SK-N-SH (cell line): ENCODE results near the gene TEKT2.

Source experiments
- CHD2 ChIP-seq: fragments of 150-350 bp; IDR thresholded peaks from 2 replicates; pipeline ENCODE4 v1.6.1; 2018; ENCODE audit warnings: low read length; ENCODE audit not compliant: partially characterized antibody
- EP300 ChIP-seq, 2 experiments: IDR thresholded peaks; 2 replicates each; pipeline versions ENCODE4 v1.4.0 to v1.6.1; 2012; ENCODE audit warnings: borderline replicate concordance in 1 of 2, low read depth in 1 of 2, low read length in 1 of 2
- FOXJ3 ChIP-seq: sonication (generic); formaldehyde crosslinking; IDR thresholded peaks from 2 replicates; pipeline ENCODE4 v1.5.1; 2020; ENCODE audit warnings: mild to moderate bottlenecking, missing genetic modification reagents
- FOXM1 ChIP-seq: IDR thresholded peaks from 2 replicates; pipeline ENCODE4 v1.4.0; 2012; ENCODE audit warnings: low read depth, mild to moderate bottlenecking
- NFIC ChIP-seq: IDR thresholded peaks from 2 replicates; pipeline ENCODE4 v1.4.0; 2012; ENCODE audit warnings: borderline replicate concordance
- NRF1 ChIP-seq: IDR thresholded peaks from 2 replicates; pipeline ENCODE4 v1.6.1; 2012; ENCODE audit warnings: low read depth, mild to moderate bottlenecking, low read length
- POLR2AphosphoS5 ChIP-seq: IDR thresholded peaks from 2 replicates; pipeline ENCODE4 v1.6.1; 2012; ENCODE audit warnings: low read depth, low read length
- RFX5 ChIP-seq: IDR thresholded peaks from 2 replicates; pipeline ENCODE4 v1.6.1; 2012; ENCODE audit warnings: mild to moderate bottlenecking, improper control_type of control experiment, low read length
- TAF1 ChIP-seq: IDR thresholded peaks from 2 replicates; pipeline ENCODE4 v1.6.1; 2012; ENCODE audit warnings: low read depth, mild to moderate bottlenecking, low read length, moderate library complexity, borderline replicate concordance
- TCF12 ChIP-seq: IDR thresholded peaks from 2 replicates; pipeline ENCODE4 v1.4.0; 2012
- YY1 ChIP-seq: IDR thresholded peaks from 2 replicates; pipeline ENCODE4 v1.4.0; 2012; ENCODE audit warnings: low read depth, mild to moderate bottlenecking
- TF ChIP-seq, protein P1 (sequence below): IDR thresholded peaks from 2 replicates; pipeline ENCODE4 v1.6.1; 2012; ENCODE audit warnings: mild to moderate bottlenecking, low read depth, low read length, moderate library complexity
- TF ChIP-seq, protein P2 (sequence below): fragments of 200-600 bp; sonication (generic); IDR thresholded peaks from 2 replicates; pipeline ENCODE4 v1.6.1; 2017; ENCODE audit warnings: antibody characterized with exemption, mild to moderate bottlenecking, moderate library complexity
- TF ChIP-seq, protein P3 (sequence below): fragments of 150-350 bp; IDR thresholded peaks from 2 replicates; pipeline ENCODE4 v1.6.1; 2017; ENCODE audit warnings: antibody characterized with exemption, low read length, low read depth, borderline replicate concordance

DNA sequence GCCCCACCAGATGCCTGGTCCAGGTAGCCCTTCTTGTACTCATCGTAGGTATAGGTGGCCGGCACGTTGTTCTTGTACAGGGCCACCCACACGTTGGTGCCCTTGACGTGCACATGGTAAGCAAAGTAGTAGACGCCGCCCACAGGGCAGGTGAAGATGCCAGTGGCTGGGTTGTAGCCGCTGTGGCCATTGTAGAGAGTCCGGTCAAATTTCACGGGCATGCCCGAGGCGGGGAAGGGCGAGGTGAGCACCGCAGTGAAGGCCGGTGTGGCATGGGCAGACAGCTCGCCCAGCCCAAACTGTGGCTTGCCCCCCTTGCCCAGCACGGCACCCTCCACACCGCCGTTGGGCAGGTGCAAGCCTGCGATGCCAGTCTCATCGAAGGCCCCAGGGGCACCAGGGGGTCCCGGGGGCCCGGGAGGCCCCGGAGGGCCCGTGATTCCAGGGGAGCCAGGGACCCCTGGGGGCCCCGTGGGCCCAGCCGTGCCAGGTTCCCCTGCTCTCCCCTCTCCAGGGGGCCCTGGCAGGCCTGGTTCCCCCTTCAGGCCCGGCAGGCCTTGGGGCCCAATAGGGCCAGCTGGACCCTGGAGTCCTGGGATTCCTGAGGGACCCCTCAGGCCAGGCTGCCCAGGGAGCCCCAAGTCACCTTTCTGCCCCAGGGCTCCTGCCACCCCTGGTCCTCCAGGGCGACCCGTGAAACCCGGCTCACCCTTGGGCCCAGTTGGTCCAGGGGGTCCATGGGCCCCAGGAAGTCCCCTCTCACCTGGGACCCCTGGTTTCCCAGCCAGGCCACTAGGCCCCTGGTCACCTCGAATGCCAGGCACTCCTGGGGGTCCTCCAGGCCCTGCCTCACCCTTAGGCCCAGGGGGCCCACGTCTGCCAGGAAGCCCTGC lies 14.0 kb downstream of the TEKT2 start:
- TF ChIP-seq YY1 (no peak), POLR2AphosphoS5 (no peak), EP300 (IDR thresholded peaks at IDR 0.05; ENCODE audit: borderline replicate concordance in 1 of 2, low read depth in 1 of 2, low read length in 1 of 2) (no peak), TAF1 (no peak), FOXM1 (no peak), FOXJ3 (CRISPR knock-in tag) (no peak), CHD2 (no peak), NRF1 (no peak), NFIC (no peak), RFX5 (no peak), TCF12 (no peak)
- TF ChIP-seq, protein P1, sequence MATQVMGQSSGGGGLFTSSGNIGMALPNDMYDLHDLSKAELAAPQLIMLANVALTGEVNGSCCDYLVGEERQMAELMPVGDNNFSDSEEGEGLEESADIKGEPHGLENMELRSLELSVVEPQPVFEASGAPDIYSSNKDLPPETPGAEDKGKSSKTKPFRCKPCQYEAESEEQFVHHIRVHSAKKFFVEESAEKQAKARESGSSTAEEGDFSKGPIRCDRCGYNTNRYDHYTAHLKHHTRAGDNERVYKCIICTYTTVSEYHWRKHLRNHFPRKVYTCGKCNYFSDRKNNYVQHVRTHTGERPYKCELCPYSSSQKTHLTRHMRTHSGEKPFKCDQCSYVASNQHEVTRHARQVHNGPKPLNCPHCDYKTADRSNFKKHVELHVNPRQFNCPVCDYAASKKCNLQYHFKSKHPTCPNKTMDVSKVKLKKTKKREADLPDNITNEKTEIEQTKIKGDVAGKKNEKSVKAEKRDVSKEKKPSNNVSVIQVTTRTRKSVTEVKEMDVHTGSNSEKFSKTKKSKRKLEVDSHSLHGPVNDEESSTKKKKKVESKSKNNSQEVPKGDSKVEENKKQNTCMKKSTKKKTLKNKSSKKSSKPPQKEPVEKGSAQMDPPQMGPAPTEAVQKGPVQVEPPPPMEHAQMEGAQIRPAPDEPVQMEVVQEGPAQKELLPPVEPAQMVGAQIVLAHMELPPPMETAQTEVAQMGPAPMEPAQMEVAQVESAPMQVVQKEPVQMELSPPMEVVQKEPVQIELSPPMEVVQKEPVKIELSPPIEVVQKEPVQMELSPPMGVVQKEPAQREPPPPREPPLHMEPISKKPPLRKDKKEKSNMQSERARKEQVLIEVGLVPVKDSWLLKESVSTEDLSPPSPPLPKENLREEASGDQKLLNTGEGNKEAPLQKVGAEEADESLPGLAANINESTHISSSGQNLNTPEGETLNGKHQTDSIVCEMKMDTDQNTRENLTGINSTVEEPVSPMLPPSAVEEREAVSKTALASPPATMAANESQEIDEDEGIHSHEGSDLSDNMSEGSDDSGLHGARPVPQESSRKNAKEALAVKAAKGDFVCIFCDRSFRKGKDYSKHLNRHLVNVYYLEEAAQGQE, result no peak
- TF ChIP-seq, protein P2, sequence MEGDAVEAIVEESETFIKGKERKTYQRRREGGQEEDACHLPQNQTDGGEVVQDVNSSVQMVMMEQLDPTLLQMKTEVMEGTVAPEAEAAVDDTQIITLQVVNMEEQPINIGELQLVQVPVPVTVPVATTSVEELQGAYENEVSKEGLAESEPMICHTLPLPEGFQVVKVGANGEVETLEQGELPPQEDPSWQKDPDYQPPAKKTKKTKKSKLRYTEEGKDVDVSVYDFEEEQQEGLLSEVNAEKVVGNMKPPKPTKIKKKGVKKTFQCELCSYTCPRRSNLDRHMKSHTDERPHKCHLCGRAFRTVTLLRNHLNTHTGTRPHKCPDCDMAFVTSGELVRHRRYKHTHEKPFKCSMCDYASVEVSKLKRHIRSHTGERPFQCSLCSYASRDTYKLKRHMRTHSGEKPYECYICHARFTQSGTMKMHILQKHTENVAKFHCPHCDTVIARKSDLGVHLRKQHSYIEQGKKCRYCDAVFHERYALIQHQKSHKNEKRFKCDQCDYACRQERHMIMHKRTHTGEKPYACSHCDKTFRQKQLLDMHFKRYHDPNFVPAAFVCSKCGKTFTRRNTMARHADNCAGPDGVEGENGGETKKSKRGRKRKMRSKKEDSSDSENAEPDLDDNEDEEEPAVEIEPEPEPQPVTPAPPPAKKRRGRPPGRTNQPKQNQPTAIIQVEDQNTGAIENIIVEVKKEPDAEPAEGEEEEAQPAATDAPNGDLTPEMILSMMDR, result no peak
- TF ChIP-seq, protein P3, sequence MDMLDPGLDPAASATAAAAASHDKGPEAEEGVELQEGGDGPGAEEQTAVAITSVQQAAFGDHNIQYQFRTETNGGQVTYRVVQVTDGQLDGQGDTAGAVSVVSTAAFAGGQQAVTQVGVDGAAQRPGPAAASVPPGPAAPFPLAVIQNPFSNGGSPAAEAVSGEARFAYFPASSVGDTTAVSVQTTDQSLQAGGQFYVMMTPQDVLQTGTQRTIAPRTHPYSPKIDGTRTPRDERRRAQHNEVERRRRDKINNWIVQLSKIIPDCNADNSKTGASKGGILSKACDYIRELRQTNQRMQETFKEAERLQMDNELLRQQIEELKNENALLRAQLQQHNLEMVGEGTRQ, result no peak
